Tibial artery (tissue), 4 donors: ENCODE results near the gene OR4K14.
"Not testable (repeated sequence)": the region's sequence is repeated elsewhere in the genome, so short reads cannot be mapped to it uniquely, and the experiment has no call there.

Experiments
- DNase-seq, 2 donors: peaks; one replicate each; pipeline ENCODE4 v3.0.0-alpha.2; 2019
- H3K27ac ChIP-seq, 2 donors: fragments of 200-600 bp; sonication (generic) in 1 of 2; 1 replicate in 1 of 2; 2 replicates in 1 of 2; pipeline ENCODE4 v1.5.1; 2018 to 2019; ENCODE audit warnings: mild to moderate bottlenecking in 1 of 2
- H3K27me3 ChIP-seq, 2 donors: fragments of 200-600 bp; sonication (generic) in 1 of 2; one replicate each; pipeline versions ENCODE4 v1.5.1 to v1.6.0; 2016 to 2019
- H3K36me3 ChIP-seq, 3 donors: fragments of 200-600 bp; sonication (generic) in 2 of 3; one replicate each; pipeline ENCODE4 v1.5.1; 2016 to 2019; ENCODE audit warnings: mild to moderate bottlenecking in 2 of 3
- H3K4me1 ChIP-seq, 4 donors: fragments of 200-600 bp; sonication (generic) in 2 of 4; 1 replicate in 3 of 4; 2 replicates in 1 of 4; pipeline ENCODE4 v1.5.1; 2016 to 2019
- H3K4me3 ChIP-seq, 2 donors: fragments of 200-600 bp; sonication (generic) in 1 of 2; 1 replicate in 1 of 2; 2 replicates in 1 of 2; pipeline ENCODE4 v1.5.1; 2018 to 2019; ENCODE audit warnings: mild to moderate bottlenecking in 2 of 2
- H3K9me3 ChIP-seq, 3 donors: fragments of 200-600 bp; sonication (generic) in 1 of 3; one replicate each; pipeline ENCODE4 v1.5.1; 2016 to 2019
- intact Hi-C: fragments of 100-400 bp; cut with DNase I; formaldehyde crosslinking; loops from one replicate; pipeline ENCODE4 v1.15.0; 2023; ENCODE audit warnings: low total_unique reads
- TF ChIP-seq, protein P1 (sequence below), 2 experiments: fragments of 200-600 bp in 1 of 2; fragments of 450-650 bp in 1 of 2; IDR thresholded peaks; one replicate each; pipeline ENCODE4 v1.5.1; 2017 to 2019; ENCODE audit warnings: antibody characterized with exemption in 2 of 2, mild to moderate bottlenecking in 1 of 2, moderate library complexity in 1 of 2

Gene OR4K14

DNA sequence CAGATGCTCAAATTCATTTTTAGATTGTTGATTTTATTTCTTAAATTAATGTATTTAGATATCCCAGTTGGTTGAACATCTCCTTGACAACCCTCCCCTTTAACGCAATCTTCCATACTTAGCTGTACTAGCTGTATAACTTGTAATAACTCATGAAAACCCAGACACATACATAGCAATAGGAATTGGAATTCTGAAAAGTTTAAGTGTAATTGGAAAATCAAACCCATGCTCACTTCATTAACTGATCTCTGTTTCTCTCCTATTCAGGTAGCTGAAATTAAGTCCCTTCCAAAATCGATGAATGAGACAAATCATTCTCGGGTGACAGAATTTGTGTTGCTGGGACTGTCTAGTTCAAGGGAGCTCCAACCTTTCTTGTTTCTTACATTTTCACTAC is 43.8 kb downstream of the OR4K14 start, which contains the start of gene OR4K15:
Gene OR4K15 (plus strand): TSS at position 301 of the 400 bp plus-strand sequence. CDS start 0 bp downstream, at position 301.
- Histone ChIP-seq H3K4me1 (no peaks in the 10 kb centered on the region), H3K4me3 (no peak within 1 kb of the TSS), H3K36me3 (no peaks in the 10 kb centered on the region), H3K9me3 (no peaks in the 10 kb centered on the region), H3K27me3 (no peaks in the 10 kb centered on the region), H3K27ac (no peak within 1 kb of the TSS)
- TF ChIP-seq, protein P1, sequence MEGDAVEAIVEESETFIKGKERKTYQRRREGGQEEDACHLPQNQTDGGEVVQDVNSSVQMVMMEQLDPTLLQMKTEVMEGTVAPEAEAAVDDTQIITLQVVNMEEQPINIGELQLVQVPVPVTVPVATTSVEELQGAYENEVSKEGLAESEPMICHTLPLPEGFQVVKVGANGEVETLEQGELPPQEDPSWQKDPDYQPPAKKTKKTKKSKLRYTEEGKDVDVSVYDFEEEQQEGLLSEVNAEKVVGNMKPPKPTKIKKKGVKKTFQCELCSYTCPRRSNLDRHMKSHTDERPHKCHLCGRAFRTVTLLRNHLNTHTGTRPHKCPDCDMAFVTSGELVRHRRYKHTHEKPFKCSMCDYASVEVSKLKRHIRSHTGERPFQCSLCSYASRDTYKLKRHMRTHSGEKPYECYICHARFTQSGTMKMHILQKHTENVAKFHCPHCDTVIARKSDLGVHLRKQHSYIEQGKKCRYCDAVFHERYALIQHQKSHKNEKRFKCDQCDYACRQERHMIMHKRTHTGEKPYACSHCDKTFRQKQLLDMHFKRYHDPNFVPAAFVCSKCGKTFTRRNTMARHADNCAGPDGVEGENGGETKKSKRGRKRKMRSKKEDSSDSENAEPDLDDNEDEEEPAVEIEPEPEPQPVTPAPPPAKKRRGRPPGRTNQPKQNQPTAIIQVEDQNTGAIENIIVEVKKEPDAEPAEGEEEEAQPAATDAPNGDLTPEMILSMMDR (IDR thresholded peaks at IDR 0.05) = no peak
- intact Hi-C loops = no loop called here
- no peak for DNase-seq

DNA sequence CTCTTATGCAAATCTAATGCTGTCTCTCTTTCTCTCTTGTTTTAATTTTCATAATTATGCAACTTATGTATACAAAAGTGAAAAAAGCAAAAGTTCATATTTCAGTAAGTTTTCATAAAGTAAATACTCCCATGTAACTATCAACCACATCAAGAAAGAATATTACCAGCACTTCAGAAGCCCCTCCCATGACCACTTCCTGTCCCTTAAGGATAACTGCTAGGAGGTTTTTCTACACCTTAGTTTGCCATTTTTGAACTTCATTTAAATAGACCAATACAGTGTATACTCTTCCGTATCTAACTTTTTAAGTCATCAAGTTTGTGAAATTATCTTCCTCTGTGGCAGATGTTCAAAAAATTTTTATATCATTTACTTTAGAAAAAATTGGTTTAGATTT is 44.3 kb downstream of the OR4K14 start:
- Histone ChIP-seq H3K27me3 (no peaks in the 10 kb centered on the region), H3K4me3 (no peak overlapping the region), H3K36me3 (no peaks in the 10 kb centered on the region), H3K9me3 (no peaks in the 10 kb centered on the region), H3K4me1 (no peaks in the 10 kb centered on the region), H3K27ac (no peak overlapping the region)
- intact Hi-C loops = no loop called here
- DNase-seq = no peak
- TF ChIP-seq, protein P1 (IDR thresholded peaks at IDR 0.05) = no peak

DNA sequence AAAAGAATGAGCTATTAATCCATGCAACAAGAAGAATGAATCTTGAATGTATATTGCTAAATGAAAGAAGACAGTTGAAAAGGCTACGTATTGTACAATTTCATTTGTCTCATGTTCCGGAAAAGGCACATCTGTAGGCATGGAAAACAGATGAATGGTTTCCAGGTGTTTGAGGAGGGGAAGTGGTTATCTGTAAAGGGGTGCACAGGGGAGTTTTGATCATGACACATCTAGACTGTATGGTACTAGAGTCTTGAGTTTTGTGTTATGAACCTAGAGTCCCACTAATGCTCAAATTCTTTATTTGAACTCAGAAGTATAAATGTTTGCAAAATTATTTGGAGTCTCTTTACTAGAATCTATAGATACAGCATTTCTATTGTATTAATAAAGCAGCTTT is 49.4 kb downstream of the OR4K14 start:
- H3K4me3 ChIP-seq, H3K27ac ChIP-seq, H3K36me3 ChIP-seq, H3K9me3 ChIP-seq, H3K27me3 ChIP-seq, H3K4me1 ChIP-seq, intact Hi-C loops, DNase-seq: not testable (repeated sequence)
